ENCODE results near the gene TMEM163.

DNA sequence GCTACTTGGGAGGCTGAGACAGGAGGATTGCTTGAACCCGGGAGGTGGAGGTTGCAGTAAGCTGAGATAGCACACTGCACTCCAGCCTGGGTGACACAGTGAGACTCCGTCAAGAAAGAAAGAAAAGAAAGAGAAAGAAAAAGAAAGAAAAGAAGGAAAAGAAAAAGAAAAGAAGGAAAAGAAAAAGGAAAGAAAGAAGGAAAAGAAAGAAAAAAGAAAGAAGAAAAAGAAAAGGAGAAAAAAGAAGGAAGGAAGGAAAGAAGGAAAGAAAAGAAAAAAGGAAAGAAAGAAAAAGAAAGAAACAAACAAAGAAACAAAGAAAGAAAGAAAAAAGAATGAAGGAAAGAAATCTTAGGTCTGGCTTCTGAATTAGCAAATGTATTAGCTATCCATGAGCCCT is 150.4 kb downstream of the TMEM163 start:
- no peak for TF ChIP-seq GATA3 (IDR thresholded peaks at IDR 0.05; ENCODE audit: low read depth, low read length)
- no peak for TF ChIP-seq GATA2 (IDR thresholded peaks at IDR 0.05; ENCODE audit: low read depth, low read length)
